PC-9 (cell line): ENCODE measurements around the gene CCR5AS.

Experiments
- BruUV-seq: library from RNA; stranded (reverse); fragments of 400-500 nt; replicated peaks from 2 replicates; lab custom pipeline; 2021; lab: Mats Ljungman, UMichigan
- CTCF ChIA-PET: fragments of 300-600 bp; sonication (Branson Sonifier 250); formaldehyde crosslinking; loops from one replicate; lab custom pipeline; 2022; ENCODE audit warnings: antibody characterized with exemption; lab: Charles Lee
- POLR2A ChIA-PET: fragments of 300-600 bp; sonication (Branson Sonifier 250); formaldehyde crosslinking; loops from one replicate; lab custom pipeline; 2022; ENCODE audit warnings: antibody characterized with exemption; ENCODE audit not compliant: unreplicated experiment; lab: Charles Lee
- DNase-seq, 2 experiments: peaks; one replicate each; pipeline versions ENCODE4 v3.0.0 to v3.0.0-alpha.2; 2015 to 2022; ENCODE audit warnings: mixed read lengths in 1 of 2
- H2AFZ ChIP-seq: fragments of 200-600 bp; sonication (generic); 2 replicates; pipeline ENCODE4 v1.8.1; 2017; ENCODE audit warnings: antibody characterized with exemption
- H3F3A ChIP-seq: fragments of 200-600 bp; sonication (generic); 2 replicates; pipeline ENCODE4 v1.8.1; 2017; ENCODE audit warnings: antibody characterized with exemption, mild to moderate bottlenecking, low read depth; ENCODE audit not compliant: insufficient read depth
- H3K27ac ChIP-seq: fragments of 200-600 bp; sonication (generic); 2 replicates; pipeline ENCODE4 v1.6.1; 2016; ENCODE audit warnings: mixed run types
- H3K27me3 ChIP-seq: fragments of 200-600 bp; sonication (generic); 2 replicates; pipeline ENCODE4 v1.6.1; 2016; ENCODE audit warnings: low read depth, mixed run types; ENCODE audit not compliant: insufficient read depth
- H3K36me3 ChIP-seq: fragments of 200-600 bp; sonication (generic); 2 replicates; pipeline ENCODE4 v1.6.1; 2016; ENCODE audit warnings: low read depth, mixed run types
- H3K4me1 ChIP-seq: fragments of 200-600 bp; sonication (generic); replicated peaks from 2 replicates; pipeline ENCODE4 v1.6.1; 2016; ENCODE audit warnings: mixed run types; ENCODE audit not compliant: insufficient read depth
- H3K4me2 ChIP-seq: fragments of 200-600 bp; sonication (generic); 2 replicates; pipeline ENCODE4 v1.6.1; 2017; ENCODE audit warnings: mixed run types
- H3K4me3 ChIP-seq: fragments of 200-600 bp; sonication (generic); 2 replicates; pipeline ENCODE4 v1.6.1; 2016; ENCODE audit warnings: mixed run types
- H3K79me2 ChIP-seq: fragments of 200-600 bp; sonication (generic); 2 replicates; pipeline ENCODE4 v1.6.1; 2017; ENCODE audit warnings: low read depth, mixed run types
- H3K9me2 ChIP-seq: fragments of 200-600 bp; sonication (generic); 2 replicates; pipeline ENCODE4 v1.8.1; 2017; ENCODE audit warnings: mild to moderate bottlenecking; ENCODE audit not compliant: insufficient read depth
- H3K9me3 ChIP-seq: fragments of 200-600 bp; sonication (generic); 2 replicates; pipeline ENCODE4 v1.8.1; 2016; ENCODE audit warnings: low read depth; ENCODE audit not compliant: insufficient read depth
- H4K20me1 ChIP-seq: fragments of 200-600 bp; sonication (generic); 2 replicates; pipeline ENCODE4 v1.8.1; 2017; ENCODE audit not compliant: insufficient read depth
- CTCF ChIP-seq: fragments of 200-600 bp; sonication (generic); conservative IDR thresholded peaks from 2 replicates; pipeline ENCODE4 v1.6.1; 2017; ENCODE audit warnings: mixed run types, antibody characterized with exemption, mild to moderate bottlenecking, moderate library complexity
- EZH2 ChIP-seq: fragments of 200-600 bp; sonication (generic); IDR thresholded peaks from 2 replicates; pipeline ENCODE4 v1.8.0; 2017; ENCODE audit warnings: antibody characterized with exemption, low read depth
- intact Hi-C: fragments of 100-400 bp; cut with micrococcal nuclease; formaldehyde crosslinking; loops from one replicate; pipeline ENCODE4 v1.10.0; 2022; ENCODE audit not compliant: unreplicated experiment

CCR5AS gene

DNA sequence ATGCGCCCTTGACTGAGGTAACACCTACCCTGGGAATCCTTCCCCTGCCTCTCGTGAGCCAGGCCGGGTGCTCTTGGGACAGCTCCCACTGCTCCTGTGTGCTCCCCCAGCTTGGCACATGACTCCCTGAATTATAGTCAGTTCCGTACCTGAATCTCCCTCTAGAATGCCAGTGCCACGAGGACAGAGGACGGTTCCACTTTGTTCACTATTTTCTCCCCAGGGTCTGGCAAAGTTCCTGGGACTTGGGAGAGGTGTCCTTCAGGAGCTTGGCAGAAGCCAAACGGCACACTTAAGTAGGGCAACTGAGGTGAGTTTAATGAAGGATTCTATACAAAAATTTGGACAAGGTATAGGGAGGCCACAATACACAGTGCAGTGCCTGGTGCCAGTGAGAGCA, 9.8 kb downstream of the CCR5AS start:
- no peak for DNase-seq
- H3K4me2 ChIP-seq, result no peak overlapping the region
- BruUV-seq, result no TSS peak
- no peaks in the 10 kb centered on the region for H3K9me3 ChIP-seq
- CTCF ChIA-PET, result no interaction called here
- H3K4me3 ChIP-seq, result no peak overlapping the region
- peaks cover 31% of the 10 kb centered on the region for H3K79me2 ChIP-seq
- H3K9me2 ChIP-seq, result no peaks in the 10 kb centered on the region
- H2AFZ ChIP-seq, result no peak overlapping the region
- H3K27me3 ChIP-seq, result no peaks in the 10 kb centered on the region
- no peaks in the 10 kb centered on the region for H4K20me1 ChIP-seq
- H3F3A ChIP-seq, result peaks cover 43% of the 10 kb centered on the region
- peaks cover 61% of the 10 kb centered on the region for H3K4me1 ChIP-seq
- POLR2A ChIA-PET, result no interaction called here
- intact Hi-C loops, result no loop called here
- peak overlapping the region; percentile 95; the same call in 1 of the 2 replicates for H3K27ac ChIP-seq
- TF ChIP-seq EZH2 (no peak), CTCF (no peak)
- H3K36me3 ChIP-seq, result no peaks in the 10 kb centered on the region

- no TSS peak for BruUV-seq
- Histone ChIP-seq H3F3A (peaks cover 54% of the 10 kb centered on the region), H3K79me2 (peaks cover 33% of the 10 kb centered on the region), H3K27me3 (no peaks in the 10 kb centered on the region), H3K4me1 (peaks cover 71% of the 10 kb centered on the region), H3K36me3 (no peaks in the 10 kb centered on the region), H2AFZ (no peak overlapping the region), H3K9me3 (no peaks in the 10 kb centered on the region), H4K20me1 (no peaks in the 10 kb centered on the region), H3K9me2 (no peaks in the 10 kb centered on the region), H3K4me2 (peak overlapping the region; percentile 71), H3K27ac (peak overlapping the region; percentile 95), H3K4me3 (no peak overlapping the region)
- DNase-seq, result no peak
- POLR2A ChIA-PET, result no interaction called here
- intact Hi-C loops, result no loop called here
- no peak for TF ChIP-seq CTCF
- no peak for TF ChIP-seq EZH2
- CTCF ChIA-PET, result no interaction called here
Observed at GRCh38 chr3:46395766-46396530, 10.9 kb downstream of the CCR5AS start.

- POLR2A ChIA-PET, result no interaction called here
- peaks cover 38% of the 10 kb centered on the region for H3K79me2 ChIP-seq
- no peaks in the 10 kb centered on the region for H3K9me3 ChIP-seq
- intact Hi-C loops, result no loop called here
- H3K27ac ChIP-seq, result peak overlapping the region; percentile 95
- peak; percentile 27; the same call in 1 of the 2 replicates for TF ChIP-seq CTCF
- no peak for TF ChIP-seq EZH2
- no peaks in the 10 kb centered on the region for H3K27me3 ChIP-seq
- DNase-seq, result peak in 1 of 2 experiments; percentile 69
- BruUV-seq, result no TSS peak
- H3K9me2 ChIP-seq, result no peaks in the 10 kb centered on the region
- peaks cover 69% of the 10 kb centered on the region for H3K4me1 ChIP-seq
- H3K36me3 ChIP-seq, result no peaks in the 10 kb centered on the region; the same call in 1 of the 2 replicates
- no peak overlapping the region for H2AFZ ChIP-seq
- 0 out of 2 replicates have a peak overlapping the region, but pooled peaks have one; percentile 3 for H3K4me3 ChIP-seq
- peaks cover 56% of the 10 kb centered on the region for H3F3A ChIP-seq
- no peaks in the 10 kb centered on the region for H4K20me1 ChIP-seq
- CTCF ChIA-PET, result no interaction called here
- H3K4me2 ChIP-seq, result peak overlapping the region; percentile 71
Observed at GRCh38 chr3:46395210-46395661, 11.6 kb downstream of the CCR5AS start.
